ENCODE data around the gene EVI2A.

DNA sequence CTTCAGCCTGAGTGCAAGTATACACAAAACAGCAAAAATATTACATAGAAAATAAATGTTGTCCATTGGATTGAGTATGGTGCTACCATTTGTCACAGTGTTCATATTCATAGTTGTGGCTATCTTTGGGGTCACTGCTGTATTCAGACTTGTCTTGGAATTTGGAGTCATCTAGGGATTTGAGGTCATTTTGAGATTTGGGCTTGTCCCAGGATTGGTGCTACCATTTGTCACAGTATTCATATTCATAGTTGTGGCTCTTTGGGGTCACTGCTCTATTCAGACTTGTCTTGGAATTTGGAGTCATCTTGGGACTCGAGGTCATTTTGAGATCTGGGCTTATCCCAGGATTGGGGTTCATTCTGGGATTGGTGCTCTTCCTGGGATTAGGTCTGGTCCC lies 49.2 kb downstream of the EVI2A start:
- TF ChIP-seq, protein P1, sequence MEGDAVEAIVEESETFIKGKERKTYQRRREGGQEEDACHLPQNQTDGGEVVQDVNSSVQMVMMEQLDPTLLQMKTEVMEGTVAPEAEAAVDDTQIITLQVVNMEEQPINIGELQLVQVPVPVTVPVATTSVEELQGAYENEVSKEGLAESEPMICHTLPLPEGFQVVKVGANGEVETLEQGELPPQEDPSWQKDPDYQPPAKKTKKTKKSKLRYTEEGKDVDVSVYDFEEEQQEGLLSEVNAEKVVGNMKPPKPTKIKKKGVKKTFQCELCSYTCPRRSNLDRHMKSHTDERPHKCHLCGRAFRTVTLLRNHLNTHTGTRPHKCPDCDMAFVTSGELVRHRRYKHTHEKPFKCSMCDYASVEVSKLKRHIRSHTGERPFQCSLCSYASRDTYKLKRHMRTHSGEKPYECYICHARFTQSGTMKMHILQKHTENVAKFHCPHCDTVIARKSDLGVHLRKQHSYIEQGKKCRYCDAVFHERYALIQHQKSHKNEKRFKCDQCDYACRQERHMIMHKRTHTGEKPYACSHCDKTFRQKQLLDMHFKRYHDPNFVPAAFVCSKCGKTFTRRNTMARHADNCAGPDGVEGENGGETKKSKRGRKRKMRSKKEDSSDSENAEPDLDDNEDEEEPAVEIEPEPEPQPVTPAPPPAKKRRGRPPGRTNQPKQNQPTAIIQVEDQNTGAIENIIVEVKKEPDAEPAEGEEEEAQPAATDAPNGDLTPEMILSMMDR (IDR thresholded peaks at IDR 0.05), result no peak
- TF ChIP-seq POLR2A (IDR thresholded peaks at IDR 0.05) (no peak), EP300 (IDR thresholded peaks at IDR 0.05) (no peak)
